ENCODE data around the gene ALDH6A1.
A peak's percentile ranks its signal among the peaks of the same experiment; 100 is the strongest.

Gene ALDH6A1

GRCh38 chr14:74019408-74020137 lies 64.7 kb downstream of the ALDH6A1 start:
- Histone ChIP-seq H3K4me1 (ENCODE audit: insufficient read depth, poor library complexity, severe bottlenecking) (peaks cover 2% of the 10 kb centered on the region), H3K4me3 (ENCODE audit: severe bottlenecking) (peak overlapping the region; percentile 79), H3K27me3 (ENCODE audit: insufficient read depth, poor library complexity, severe bottlenecking) (no peaks in the 10 kb centered on the region), H3K27ac (ENCODE audit: poor library complexity, severe bottlenecking) (peak overlapping the region; percentile 87), H3K9me3 (ENCODE audit: severe bottlenecking) (no peaks in the 10 kb centered on the region), H3K36me3 (ENCODE audit: low read depth) (0 out of 2 replicates have a peak, but pooled peaks cover 3% of the 10 kb centered on the region)
- DNase-seq (ENCODE audit: low spot score) (no peak), ATAC-seq (ENCODE audit: low read depth) (peak; percentile 1; the same call in 1 of the 3 replicates)
- no peak for TF ChIP-seq CTCF (IDR thresholded peaks at IDR 0.05; ENCODE audit: poor library complexity, severe bottlenecking)

- peak within 1 kb of the TSS; percentile 79 for H3K4me3 ChIP-seq (ENCODE audit: severe bottlenecking)
- peaks cover 2% of the 10 kb centered on the region for H3K4me1 ChIP-seq (ENCODE audit: insufficient read depth, poor library complexity, severe bottlenecking)
- H3K36me3 ChIP-seq (ENCODE audit: low read depth): peaks cover 9% of the 10 kb centered on the region
- H3K27ac ChIP-seq (ENCODE audit: poor library complexity, severe bottlenecking): peak within 1 kb of the TSS; percentile 87
- H3K9me3 ChIP-seq (ENCODE audit: severe bottlenecking): no peaks in the 10 kb centered on the region
- DNase-seq (ENCODE audit: low spot score): peak; percentile 87
- peak; percentile 81 for ATAC-seq (ENCODE audit: low read depth)
- TF ChIP-seq CTCF (IDR thresholded peaks at IDR 0.05; ENCODE audit: poor library complexity, severe bottlenecking): no peak
- no peaks in the 10 kb centered on the region for H3K27me3 ChIP-seq (ENCODE audit: insufficient read depth, poor library complexity, severe bottlenecking)
These were observed 65.5 kb downstream of the ALDH6A1 start, which contains the start of the genes BBOF1 and ENTPD5 for GRCh38 chr14:74018586-74019407. BBOF1 (plus strand) TSS chr14:74019349; CDS start chr14:74019479, 130 bp downstream. ENTPD5 (minus strand) TSS chr14:74019288; CDS start chr14:73988102, 31,186 bp downstream.

- ATAC-seq (ENCODE audit: low read depth) (peak; percentile 70), DNase-seq (ENCODE audit: low spot score) (no peak)
- no peaks in the 10 kb centered on the region for H3K27me3 ChIP-seq (ENCODE audit: insufficient read depth, poor library complexity, severe bottlenecking)
- H3K27ac ChIP-seq (ENCODE audit: poor library complexity, severe bottlenecking): peak overlapping the region; percentile 87
- peak overlapping the region; percentile 79 for H3K4me3 ChIP-seq (ENCODE audit: severe bottlenecking)
- peaks cover 16% of the 10 kb centered on the region for H3K36me3 ChIP-seq (ENCODE audit: low read depth)
- peaks cover 2% of the 10 kb centered on the region for H3K4me1 ChIP-seq (ENCODE audit: insufficient read depth, poor library complexity, severe bottlenecking)
- TF ChIP-seq CTCF (IDR thresholded peaks at IDR 0.05; ENCODE audit: poor library complexity, severe bottlenecking): no peak
- no peaks in the 10 kb centered on the region for H3K9me3 ChIP-seq (ENCODE audit: severe bottlenecking)
These were observed 66.1 kb downstream of the ALDH6A1 start for GRCh38 chr14:74018174-74018585.

- no peaks in the 10 kb centered on the region for H3K27me3 ChIP-seq (ENCODE audit: insufficient read depth, poor library complexity, severe bottlenecking)
- H3K9me3 ChIP-seq (ENCODE audit: severe bottlenecking): no peaks in the 10 kb centered on the region
- peaks cover 2% of the 10 kb centered on the region for H3K4me1 ChIP-seq (ENCODE audit: insufficient read depth, poor library complexity, severe bottlenecking)
- H3K27ac ChIP-seq (ENCODE audit: poor library complexity, severe bottlenecking): no peak overlapping the region
- no peak overlapping the region for H3K4me3 ChIP-seq (ENCODE audit: severe bottlenecking)
- DNase-seq (ENCODE audit: low spot score) (no peak), ATAC-seq (ENCODE audit: low read depth) (no peak)
- TF ChIP-seq CTCF (IDR thresholded peaks at IDR 0.05; ENCODE audit: poor library complexity, severe bottlenecking): no peak
- H3K36me3 ChIP-seq (ENCODE audit: low read depth): peaks cover 37% of the 10 kb centered on the region
These were observed 68.3 kb downstream of the ALDH6A1 start for GRCh38 chr14:74015963-74016362.

Data from RWPE2 (cell line).